ENCODE data around the gene KLF9.

KLF9 gene

GRCh38 chr9:70413799-70414775 is at the start of gene KLF9:
TSS of gene KLF9 (minus strand) at chr9:70414657. CDS start at chr9:70413363, 1,294 bp downstream.
- peak within 1 kb of the TSS; percentile 70 for H3K4me3 ChIP-seq (ENCODE audit: low read depth, low read length)
- peak; percentile 100 for DNase-seq (ENCODE audit: low read depth)
- TF ChIP-seq CTCF (conservative IDR thresholded peaks at IDR 0.05; ENCODE audit: low read depth, low read length), result no peak

- DNase-seq (ENCODE audit: low read depth), result peak; percentile 52
- no peak overlapping the region for H3K4me3 ChIP-seq (ENCODE audit: low read depth, low read length)
- no peak for TF ChIP-seq CTCF (conservative IDR thresholded peaks at IDR 0.05; ENCODE audit: low read depth, low read length)
These were observed 49.4 kb upstream of the KLF9 start for GRCh38 chr9:70463877-70464276.

- no peak overlapping the region for H3K4me3 ChIP-seq (ENCODE audit: low read depth, low read length)
- no peak for DNase-seq (ENCODE audit: low read depth)
- no peak for TF ChIP-seq CTCF (conservative IDR thresholded peaks at IDR 0.05; ENCODE audit: low read depth, low read length)
These were observed 47.8 kb upstream of the KLF9 start for GRCh38 chr9:70462300-70462699.

- DNase-seq (ENCODE audit: low read depth), result no peak
- TF ChIP-seq CTCF (conservative IDR thresholded peaks at IDR 0.05; ENCODE audit: low read depth, low read length), result no peak
- no peak overlapping the region for H3K4me3 ChIP-seq (ENCODE audit: low read depth, low read length)
These were observed 42.8 kb upstream of the KLF9 start for GRCh38 chr9:70457235-70457634.

- no peak overlapping the region for H3K4me3 ChIP-seq (ENCODE audit: low read depth, low read length)
- DNase-seq (ENCODE audit: low read depth), result no peak
- TF ChIP-seq CTCF (conservative IDR thresholded peaks at IDR 0.05; ENCODE audit: low read depth, low read length), result no peak
These were observed 41.7 kb upstream of the KLF9 start for GRCh38 chr9:70455993-70456704.

- DNase-seq (ENCODE audit: low read depth), result no peak
- no peak overlapping the region for H3K4me3 ChIP-seq (ENCODE audit: low read depth, low read length)
- TF ChIP-seq CTCF (conservative IDR thresholded peaks at IDR 0.05; ENCODE audit: low read depth, low read length), result no peak
These were observed 37.9 kb upstream of the KLF9 start for GRCh38 chr9:70452365-70452764.
